ENCODE measurements around the gene RTKN2.

The RTKN2 gene

GRCh38 chr10:62136931-62137330, 131.7 kb downstream of the RTKN2 start:
- no peak overlapping the region for H3K27ac ChIP-seq (ENCODE audit: low read depth, low read length)

DNA sequence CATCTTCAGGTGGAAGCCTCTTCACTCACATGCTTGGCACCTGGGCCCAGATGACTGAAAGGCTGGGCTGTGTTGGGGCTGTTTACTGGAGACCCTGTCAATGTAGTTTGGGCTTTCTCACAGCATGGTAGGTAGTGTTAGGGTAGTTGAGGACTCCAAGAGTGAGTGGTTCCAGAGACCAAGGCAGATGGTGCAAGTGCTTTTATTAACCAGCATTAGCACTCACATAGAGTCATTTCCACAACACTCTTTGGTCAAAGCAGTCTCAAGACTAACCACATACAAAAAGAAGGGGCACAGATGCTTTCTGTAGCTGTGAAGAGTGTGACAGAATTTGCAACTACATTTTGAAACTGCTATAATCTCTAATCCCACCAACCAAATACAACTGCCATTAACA, 135.0 kb downstream of the RTKN2 start:
- Histone ChIP-seq H3K79me2 (ENCODE audit: control insufficient read depth, low read length) (no peaks in the 10 kb centered on the region), H3F3A (ENCODE audit: control insufficient read depth, insufficient read depth) (no peaks in the 10 kb centered on the region), H3K9me2 (replicated peaks; ENCODE audit: control insufficient read depth, low read length) (no peaks in the 10 kb centered on the region), H3K4me3 (ENCODE audit: low read length) (no peak overlapping the region), H3K4me1 (ENCODE audit: control insufficient read depth, low read length) (peaks cover 8% of the 10 kb centered on the region), H3K9me3 (ENCODE audit: control insufficient read depth, insufficient read depth, low read length) (peaks cover 3% of the 10 kb centered on the region; the same call in 1 of the 2 replicates), H4K20me1 (ENCODE audit: control insufficient read depth, insufficient read depth, low read depth, low read length) (no peaks in the 10 kb centered on the region), H3K36me3 (ENCODE audit: control insufficient read depth, low read length) (no peaks in the 10 kb centered on the region), H3K4me2 (ENCODE audit: low read length) (no peak overlapping the region), H3K27me3 (ENCODE audit: control insufficient read depth, low read length) (no peaks in the 10 kb centered on the region), H3K27ac (ENCODE audit: low read depth, low read length) (no peak overlapping the region)
- TF ChIP-seq EZH2phosphoT487 (IDR thresholded peaks at IDR 0.05; ENCODE audit: borderline replicate concordance, low read length) (no peak), CTCF (IDR thresholded peaks at IDR 0.05; ENCODE audit: low read depth, low read length, poor library complexity, severe bottlenecking) (no peak)

More at GRCh38 chr10:62136931-62137330, 131.7 kb downstream of the RTKN2 start:
- Histone ChIP-seq H3K79me2 (ENCODE audit: control insufficient read depth, low read length) (no peaks in the 10 kb centered on the region), H3K9me3 (ENCODE audit: control insufficient read depth, insufficient read depth, low read length) (peaks cover 3% of the 10 kb centered on the region; the same call in 1 of the 2 replicates), H3K4me1 (ENCODE audit: control insufficient read depth, low read length) (peaks cover 3% of the 10 kb centered on the region; the same call in 1 of the 2 replicates), H3K4me3 (ENCODE audit: low read length) (no peak overlapping the region), H3K36me3 (ENCODE audit: control insufficient read depth, low read length) (no peaks in the 10 kb centered on the region), H4K20me1 (ENCODE audit: control insufficient read depth, insufficient read depth, low read depth, low read length) (no peaks in the 10 kb centered on the region), H3F3A (ENCODE audit: control insufficient read depth, insufficient read depth) (no peaks in the 10 kb centered on the region), H3K27me3 (ENCODE audit: control insufficient read depth, low read length) (no peaks in the 10 kb centered on the region), H3K4me2 (ENCODE audit: low read length) (no peak overlapping the region), H3K9me2 (replicated peaks; ENCODE audit: control insufficient read depth, low read length) (no peaks in the 10 kb centered on the region)
- TF ChIP-seq EZH2phosphoT487 (IDR thresholded peaks at IDR 0.05; ENCODE audit: borderline replicate concordance, low read length) (no peak), CTCF (IDR thresholded peaks at IDR 0.05; ENCODE audit: low read depth, low read length, poor library complexity, severe bottlenecking) (no peak)
